Parathyroid adenoma (tissue), 2 donors: ENCODE data around the gene WDR27.

Experiments
- H2AFZ ChIP-seq: fragments of 300-600 bp; sonication (generic); one replicate; pipeline ENCODE4 v1.7.0; 2017; ENCODE audit warnings: antibody characterized with exemption, mild to moderate bottlenecking
- H3K27ac ChIP-seq: fragments of 300-600 bp; sonication (generic); one replicate; pipeline ENCODE4 v1.7.0; 2017
- H3K27me3 ChIP-seq: fragments of 300-600 bp; sonication (generic); one replicate; pipeline ENCODE4 v1.7.0; 2017; ENCODE audit warnings: low read length; ENCODE audit not compliant: control insufficient read depth, insufficient read depth
- H3K36me3 ChIP-seq: fragments of 300-600 bp; sonication (generic); one replicate; pipeline ENCODE4 v1.7.0; 2017; ENCODE audit warnings: low read length; ENCODE audit not compliant: control insufficient read depth, insufficient read depth
- H3K4me1 ChIP-seq: fragments of 300-600 bp; sonication (generic); one replicate; pipeline ENCODE4 v1.7.0; 2017; ENCODE audit warnings: control low read depth
- H3K4me2 ChIP-seq: fragments of 300-600 bp; sonication (generic); one replicate; pipeline ENCODE4 v1.7.0; 2017; ENCODE audit warnings: low read length
- H3K4me3 ChIP-seq: fragments of 300-600 bp; sonication (generic); one replicate; pipeline ENCODE4 v1.7.0; 2017; ENCODE audit warnings: low read depth, low read length
- H3K79me2 ChIP-seq: fragments of 300-600 bp; sonication (generic); one replicate; pipeline ENCODE4 v1.7.0; 2017; ENCODE audit warnings: control low read depth
- H3K9ac ChIP-seq: fragments of 300-600 bp; sonication (generic); one replicate; pipeline ENCODE4 v1.7.0; 2017; ENCODE audit warnings: mild to moderate bottlenecking
- H3K9me3 ChIP-seq: fragments of 300-600 bp; sonication (generic); one replicate; pipeline ENCODE4 v1.7.0; 2017; ENCODE audit warnings: low read length; ENCODE audit not compliant: control insufficient read depth
- CTCF ChIP-seq: fragments of 300-600 bp; sonication (generic); IDR thresholded peaks from one replicate; pipeline ENCODE4 v1.7.0; 2017; ENCODE audit warnings: antibody characterized with exemption, mild to moderate bottlenecking
- donor health status: primary hyperparathyroidism.

WDR27 gene

GRCh38 chr6:169409742-169410312 is 292.0 kb downstream of the WDR27 start:
- Histone ChIP-seq H2AFZ (no peak overlapping the region), H3K4me1 (no peaks in the 10 kb centered on the region), H3K9ac (no peak overlapping the region), H3K4me2 (no peak overlapping the region), H3K27me3 (no peaks in the 10 kb centered on the region), H3K36me3 (no peaks in the 10 kb centered on the region), H3K79me2 (no peaks in the 10 kb centered on the region), H3K4me3 (no peak overlapping the region), H3K9me3 (no peaks in the 10 kb centered on the region), H3K27ac (no peak overlapping the region)
- no peak for TF ChIP-seq CTCF

GRCh38 chr6:169407325-169407724 is 294.5 kb downstream of the WDR27 start:
- no peaks in the 10 kb centered on the region for H3K4me1 ChIP-seq
- no peaks in the 10 kb centered on the region for H3K27me3 ChIP-seq
- no peaks in the 10 kb centered on the region for H3K9me3 ChIP-seq
- no peak overlapping the region for H3K27ac ChIP-seq
- H3K4me2 ChIP-seq = no peak overlapping the region
- H3K4me3 ChIP-seq = no peak overlapping the region
- H3K9ac ChIP-seq = no peak overlapping the region
- TF ChIP-seq CTCF = no peak
- no peaks in the 10 kb centered on the region for H3K79me2 ChIP-seq
- no peaks in the 10 kb centered on the region for H3K36me3 ChIP-seq
- no peak overlapping the region for H2AFZ ChIP-seq
